ENCODE results near the gene RTN4R. TPM values are rescaled to one million over a fixed set of nuclear protein-coding genes. Genes with fewer than 3 reads are reported as not detected.
A peak's percentile ranks its signal among the peaks of the same experiment; 100 is the strongest.

The RTN4R gene
- total RNA-seq, 1 experiment from 2014 or later = 25.0 TPM

DNA sequence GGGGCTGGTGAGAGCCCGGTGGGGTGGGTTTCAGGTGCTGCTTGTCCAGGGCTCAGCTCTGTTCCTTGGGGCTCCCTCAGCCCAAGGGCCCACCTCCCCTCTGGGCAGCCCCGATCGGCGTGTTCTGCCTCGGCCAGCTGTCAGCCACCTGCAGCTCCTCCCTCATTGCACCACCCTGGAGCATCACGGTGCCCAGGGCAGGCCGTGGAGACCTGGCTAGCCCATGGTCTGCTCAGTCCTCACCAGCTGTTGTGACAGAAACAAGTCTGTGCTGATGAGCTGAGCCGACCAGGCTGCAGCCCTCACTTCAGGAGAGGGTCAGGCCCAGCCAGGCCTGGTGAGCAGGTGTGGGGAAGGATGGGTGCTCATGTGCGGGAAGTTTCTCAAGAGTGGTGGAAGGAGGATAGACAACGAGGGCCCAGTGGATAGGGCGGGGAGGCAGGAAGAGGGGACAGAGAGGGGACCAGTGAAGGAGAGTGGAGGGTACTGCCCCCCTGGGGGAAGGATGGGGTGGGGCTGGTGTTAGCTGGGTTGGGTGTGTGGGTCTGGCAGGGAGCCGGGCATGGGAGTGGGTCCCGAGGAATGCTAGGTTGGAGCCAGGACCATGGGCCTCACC, 16.5 kb upstream of the RTN4R start:
- TF ChIP-seq SP1 (CRISPR knock-in tag; conservative IDR thresholded peaks at IDR 0.05) = no peak
- TF ChIP-seq, protein P1, sequence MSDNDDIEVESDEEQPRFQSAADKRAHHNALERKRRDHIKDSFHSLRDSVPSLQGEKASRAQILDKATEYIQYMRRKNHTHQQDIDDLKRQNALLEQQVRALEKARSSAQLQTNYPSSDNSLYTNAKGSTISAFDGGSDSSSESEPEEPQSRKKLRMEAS (CRISPR knock-in tag; IDR thresholded peaks at IDR 0.05) = no peak
- no peak for TF ChIP-seq NFYB (CRISPR knock-in tag; conservative IDR thresholded peaks at IDR 0.05; ENCODE audit: low read depth)
- no peak for TF ChIP-seq TP53 (CRISPR knock-in tag; IDR thresholded peaks at IDR 0.05)
- no peak for TF ChIP-seq TCF7 (CRISPR knock-in tag; IDR thresholded peaks at IDR 0.05; ENCODE audit: low read depth)
- no peak for TF ChIP-seq JAZF1 (CRISPR knock-in tag; IDR thresholded peaks at IDR 0.05)
- TF ChIP-seq AR (CRISPR knock-in tag; IDR thresholded peaks at IDR 0.05) = no peak
- TF ChIP-seq, protein P2, sequence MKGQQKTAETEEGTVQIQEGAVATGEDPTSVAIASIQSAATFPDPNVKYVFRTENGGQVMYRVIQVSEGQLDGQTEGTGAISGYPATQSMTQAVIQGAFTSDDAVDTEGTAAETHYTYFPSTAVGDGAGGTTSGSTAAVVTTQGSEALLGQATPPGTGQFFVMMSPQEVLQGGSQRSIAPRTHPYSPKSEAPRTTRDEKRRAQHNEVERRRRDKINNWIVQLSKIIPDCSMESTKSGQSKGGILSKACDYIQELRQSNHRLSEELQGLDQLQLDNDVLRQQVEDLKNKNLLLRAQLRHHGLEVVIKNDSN (CRISPR knock-in tag; IDR thresholded peaks at IDR 0.05) = no peak
- TF ChIP-seq GTF2I (CRISPR knock-in tag; conservative IDR thresholded peaks at IDR 0.05) = no peak
- no peak for TF ChIP-seq FOXP4 (CRISPR knock-in tag; IDR thresholded peaks at IDR 0.05)
- no peak for TF ChIP-seq IRF2 (CRISPR knock-in tag; IDR thresholded peaks at IDR 0.05; ENCODE audit: borderline replicate concordance, low read depth)
- TF ChIP-seq E2F5 (CRISPR knock-in tag; IDR thresholded peaks at IDR 0.05) = no peak
- TF ChIP-seq, protein P3, sequence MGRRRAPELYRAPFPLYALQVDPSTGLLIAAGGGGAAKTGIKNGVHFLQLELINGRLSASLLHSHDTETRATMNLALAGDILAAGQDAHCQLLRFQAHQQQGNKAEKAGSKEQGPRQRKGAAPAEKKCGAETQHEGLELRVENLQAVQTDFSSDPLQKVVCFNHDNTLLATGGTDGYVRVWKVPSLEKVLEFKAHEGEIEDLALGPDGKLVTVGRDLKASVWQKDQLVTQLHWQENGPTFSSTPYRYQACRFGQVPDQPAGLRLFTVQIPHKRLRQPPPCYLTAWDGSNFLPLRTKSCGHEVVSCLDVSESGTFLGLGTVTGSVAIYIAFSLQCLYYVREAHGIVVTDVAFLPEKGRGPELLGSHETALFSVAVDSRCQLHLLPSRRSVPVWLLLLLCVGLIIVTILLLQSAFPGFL (CRISPR knock-in tag; IDR thresholded peaks at IDR 0.05; ENCODE audit: borderline replicate concordance) = no peak
- TF ChIP-seq MYBL2 (CRISPR knock-in tag; IDR thresholded peaks at IDR 0.05) = no peak
- TF ChIP-seq, protein P4, sequence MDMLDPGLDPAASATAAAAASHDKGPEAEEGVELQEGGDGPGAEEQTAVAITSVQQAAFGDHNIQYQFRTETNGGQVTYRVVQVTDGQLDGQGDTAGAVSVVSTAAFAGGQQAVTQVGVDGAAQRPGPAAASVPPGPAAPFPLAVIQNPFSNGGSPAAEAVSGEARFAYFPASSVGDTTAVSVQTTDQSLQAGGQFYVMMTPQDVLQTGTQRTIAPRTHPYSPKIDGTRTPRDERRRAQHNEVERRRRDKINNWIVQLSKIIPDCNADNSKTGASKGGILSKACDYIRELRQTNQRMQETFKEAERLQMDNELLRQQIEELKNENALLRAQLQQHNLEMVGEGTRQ (CRISPR knock-in tag; IDR thresholded peaks at IDR 0.05) = no peak
- POLR2A ChIA-PET = interaction anchor here (1.1 kb wide), 1 partner anchor 126 kb away, joined by 3 read pairs; no protein-coding TSS in a partner anchor
- Mint-ChIP-seq H3K27ac (peak overlapping the region; percentile 70; the same call in 1 of the 2 replicates), H3K4me1 (no peaks in the 10 kb centered on the region), H3K4me3 (no peak overlapping the region), H3K27me3 (ENCODE audit: low read depth) (no peaks in the 10 kb centered on the region), H3K36me3 (no peaks in the 10 kb centered on the region), H3K9me3 (no peaks in the 10 kb centered on the region)
- CTCF ChIA-PET = interaction anchor here (1.1 to 3.6 kb wide), 9 partner anchors 13 to 128 kb away, joined by 3 to 43 read pairs (median 4); partner anchors contain the start of gene DGCR6L
- DNase-seq (ENCODE audit: low spot score) (no peak), ATAC-seq (no peak)

GRCh38 chr22:20283674-20284066, 15.6 kb upstream of the RTN4R start:
- Mint-ChIP-seq H3K27ac (no peak overlapping the region), H3K9me3 (no peaks in the 10 kb centered on the region), H3K36me3 (no peaks in the 10 kb centered on the region), H3K27me3 (ENCODE audit: low read depth) (no peaks in the 10 kb centered on the region), H3K4me3 (no peak overlapping the region), H3K4me1 (no peaks in the 10 kb centered on the region)
- no peak for ATAC-seq
- ChIA-PET CTCF (interaction anchor here (1.1 to 3.6 kb wide), 11 partner anchors 11 to 129 kb away, joined by 3 to 43 read pairs (median 4); partner anchors contain the start of gene DGCR6L), POLR2A (interaction anchor here (1.1 kb wide), 1 partner anchor 125 kb away, joined by 3 read pairs; no protein-coding TSS in a partner anchor)
- DNase-seq (ENCODE audit: low spot score) = no peak
- TF ChIP-seq, protein P5, sequence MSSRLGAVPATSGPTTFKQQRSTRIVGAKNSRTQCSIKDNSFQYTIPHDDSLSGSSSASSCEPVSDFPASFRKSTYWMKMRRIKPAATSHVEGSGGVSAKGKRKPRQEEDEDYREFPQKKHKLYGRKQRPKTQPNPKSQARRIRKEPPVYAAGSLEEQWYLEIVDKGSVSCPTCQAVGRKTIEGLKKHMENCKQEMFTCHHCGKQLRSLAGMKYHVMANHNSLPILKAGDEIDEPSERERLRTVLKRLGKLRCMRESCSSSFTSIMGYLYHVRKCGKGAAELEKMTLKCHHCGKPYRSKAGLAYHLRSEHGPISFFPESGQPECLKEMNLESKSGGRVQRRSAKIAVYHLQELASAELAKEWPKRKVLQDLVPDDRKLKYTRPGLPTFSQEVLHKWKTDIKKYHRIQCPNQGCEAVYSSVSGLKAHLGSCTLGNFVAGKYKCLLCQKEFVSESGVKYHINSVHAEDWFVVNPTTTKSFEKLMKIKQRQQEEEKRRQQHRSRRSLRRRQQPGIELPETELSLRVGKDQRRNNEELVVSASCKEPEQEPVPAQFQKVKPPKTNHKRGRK (CRISPR knock-in tag; IDR thresholded peaks at IDR 0.05; ENCODE audit: borderline replicate concordance) = no peak
- TF ChIP-seq ELF4 (CRISPR knock-in tag; IDR thresholded peaks at IDR 0.05; ENCODE audit: low read depth) (no peak), ZNF396 (CRISPR knock-in tag; IDR thresholded peaks at IDR 0.05; ENCODE audit: borderline replicate concordance) (no peak), HMGXB4 (CRISPR knock-in tag; IDR thresholded peaks at IDR 0.05) (no peak), RELA (CRISPR knock-in tag; IDR thresholded peaks at IDR 0.05; ENCODE audit: borderline replicate concordance) (no peak)
- TF ChIP-seq, protein P3 (CRISPR knock-in tag; IDR thresholded peaks at IDR 0.05; ENCODE audit: borderline replicate concordance) = no peak

Measured in WTC11 (cell line).